Measurements from ENCODE around the gene IPPK. TPM values are rescaled to one million over a fixed set of nuclear protein-coding genes. Genes with fewer than 3 reads are reported as not detected.

Gene IPPK
- polyA plus RNA-seq (ENCODE audit: insufficient read length), result 6.5 TPM

- peak; percentile 99 for DNase-seq
These were observed at the start of gene IPPK for GRCh38 chr9:92669890-92670708. IPPK (minus strand) TSS chr9:92670131; CDS start chr9:92669988, 143 bp downstream.

DNA sequence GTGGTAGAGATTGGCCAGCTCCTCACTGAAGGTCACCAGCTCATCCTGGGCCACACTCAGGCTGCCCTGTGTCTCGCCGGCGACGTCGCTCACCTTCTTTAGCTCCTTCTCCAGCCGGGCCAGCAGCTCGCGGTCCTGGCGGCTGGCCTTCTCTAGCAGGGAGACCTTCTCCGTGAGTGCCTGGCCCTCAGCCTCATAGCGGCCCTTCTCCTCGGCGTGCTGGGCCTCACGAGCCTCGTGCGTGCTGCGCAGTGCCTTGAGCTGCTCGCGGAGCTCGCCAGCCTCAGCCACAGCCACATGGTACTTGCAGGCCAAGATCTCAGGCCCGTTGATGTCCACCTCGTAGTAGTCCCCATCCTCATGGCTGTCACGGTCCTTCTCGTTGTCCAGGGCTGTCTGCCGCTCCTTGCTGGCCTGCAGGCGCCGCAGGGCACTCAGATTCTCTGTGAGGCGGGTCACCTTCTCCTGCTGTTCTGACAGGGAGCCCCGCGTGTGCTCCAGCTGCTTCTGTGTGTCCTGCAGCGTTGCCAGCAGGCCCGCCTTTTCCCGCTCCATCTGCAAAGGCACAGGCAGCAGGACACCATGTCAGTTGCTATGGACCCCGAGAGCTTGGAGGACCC lies 49.2 kb upstream of the IPPK start:
- no peak for DNase-seq

DNA sequence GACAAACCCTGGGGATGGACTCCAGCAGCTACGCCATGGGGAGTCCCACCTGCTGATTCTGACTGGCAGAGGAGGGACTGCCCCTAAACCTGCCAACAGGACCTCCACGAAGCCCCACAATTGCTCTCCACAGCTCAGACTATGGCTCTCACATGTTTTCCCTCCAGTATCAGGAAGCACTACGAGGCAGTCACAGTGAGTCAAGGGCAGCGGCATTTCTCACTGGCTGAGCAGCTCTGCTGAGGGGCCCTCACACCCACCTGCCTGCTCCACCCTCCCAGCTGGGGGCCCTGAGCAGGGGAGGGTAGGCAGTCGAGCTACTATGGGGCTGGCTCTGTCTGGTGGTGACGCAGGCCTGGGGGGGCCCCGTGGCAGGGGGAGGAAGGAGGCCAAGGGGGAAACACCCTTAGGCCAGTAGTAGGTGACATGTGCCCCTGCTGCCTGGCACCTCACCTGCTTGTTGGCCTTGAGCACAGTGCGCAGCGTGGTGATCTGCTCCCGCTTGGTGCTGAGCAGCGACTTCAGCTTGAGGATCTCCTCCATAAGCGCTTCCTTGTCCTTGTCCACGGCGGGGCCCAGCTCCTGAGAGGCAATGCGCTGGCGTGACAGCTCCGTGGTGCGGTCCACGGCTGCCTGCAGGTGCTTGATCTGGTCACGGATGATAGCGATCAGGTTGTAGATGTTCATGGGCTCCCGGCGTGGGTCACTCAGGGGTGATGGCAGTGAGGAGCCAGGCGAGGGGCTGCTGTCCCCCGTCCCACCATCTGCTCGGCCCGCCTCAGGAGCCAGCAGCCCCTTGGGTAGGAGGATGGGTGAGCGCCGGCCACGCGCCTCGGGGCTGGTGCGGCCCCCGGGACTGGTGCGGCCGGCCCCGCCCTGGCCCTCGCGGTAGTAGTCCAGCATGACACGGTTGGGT lies 48.4 kb upstream of the IPPK start:
- DNase-seq, result no peak

- no peak for DNase-seq
These were observed 47.5 kb upstream of the IPPK start for GRCh38 chr9:92717201-92718085.

GRCh38 chr9:92716557-92716956 lies 46.6 kb upstream of the IPPK start:
- DNase-seq, result peak; percentile 32

- no peak for DNase-seq
These were observed 45.7 kb upstream of the IPPK start for GRCh38 chr9:92715488-92716231.

DNA sequence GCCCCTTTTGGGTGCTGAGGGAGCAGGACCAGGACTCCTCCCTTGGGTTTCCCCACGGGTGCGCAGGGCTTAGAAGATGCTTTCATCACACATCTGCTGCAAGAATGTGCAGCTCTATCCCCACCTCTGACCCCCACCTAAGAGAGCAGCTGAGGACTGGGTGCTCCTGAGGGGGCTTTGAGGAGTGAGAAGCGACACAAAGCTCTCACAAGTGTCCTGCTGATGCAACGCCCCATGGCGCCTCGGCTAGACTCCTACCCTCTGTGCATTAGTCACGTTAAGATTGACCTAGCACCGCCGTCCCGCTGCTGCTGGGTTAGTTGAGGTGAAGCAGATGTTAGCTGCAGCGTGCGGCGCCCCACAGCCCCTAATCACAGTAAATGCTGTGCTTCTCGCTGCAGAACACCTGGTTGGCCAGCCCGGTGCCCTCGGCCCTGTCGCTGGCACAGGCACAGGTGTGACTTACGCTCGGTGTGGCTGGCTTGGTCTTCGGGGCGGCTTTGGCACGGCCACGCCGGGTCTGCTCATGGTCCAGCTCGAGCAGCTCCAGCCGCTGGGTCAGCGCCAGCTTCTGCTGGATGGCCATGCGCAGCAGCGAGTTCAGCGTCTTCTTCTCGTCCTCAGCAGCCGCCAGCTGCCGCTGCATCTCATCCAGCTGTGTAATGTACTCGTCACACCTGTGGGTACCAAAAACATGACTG lies 45.0 kb upstream of the IPPK start:
- DNase-seq, result no peak

DNA sequence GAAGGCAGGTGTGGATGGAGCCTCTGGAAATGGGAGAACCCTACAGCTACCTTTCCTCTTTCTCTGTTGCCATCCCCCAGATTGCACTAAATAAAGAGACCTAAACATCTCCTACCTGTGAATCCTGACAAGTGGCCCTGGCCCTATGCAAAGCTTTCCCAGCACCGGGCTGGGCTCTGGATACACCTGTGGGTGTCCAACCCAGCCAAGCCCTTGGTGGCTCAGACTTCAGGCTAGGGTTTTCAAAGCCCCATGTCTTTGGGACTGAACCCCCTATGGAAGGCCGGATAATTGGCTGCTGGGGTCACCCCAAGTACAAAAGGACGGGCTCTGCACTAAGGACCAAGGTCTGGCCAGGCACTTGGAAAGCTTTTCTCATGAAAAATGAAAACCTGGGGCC lies 44.1 kb upstream of the IPPK start:
- no peak for DNase-seq

DNA sequence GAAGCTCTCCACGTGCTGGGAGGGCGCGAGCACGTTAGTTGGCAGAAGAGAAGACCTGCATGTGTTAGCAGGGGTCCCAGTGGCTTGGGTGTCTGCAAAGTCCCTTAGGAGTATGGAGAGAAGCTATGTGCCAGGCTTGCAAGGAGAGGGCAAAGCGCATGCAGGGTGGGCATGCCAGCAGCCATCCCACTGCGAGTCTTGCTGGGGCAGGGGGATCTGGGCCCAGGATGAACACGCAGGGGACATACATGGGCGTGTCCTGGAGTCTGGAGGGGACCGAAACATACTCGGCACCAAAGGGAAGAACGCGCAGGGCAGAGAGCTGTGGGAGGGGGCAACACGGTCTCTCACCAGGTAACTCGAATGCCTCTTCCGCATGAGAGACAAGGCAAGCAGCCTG lies 43.6 kb upstream of the IPPK start:
- no peak for DNase-seq

DNA sequence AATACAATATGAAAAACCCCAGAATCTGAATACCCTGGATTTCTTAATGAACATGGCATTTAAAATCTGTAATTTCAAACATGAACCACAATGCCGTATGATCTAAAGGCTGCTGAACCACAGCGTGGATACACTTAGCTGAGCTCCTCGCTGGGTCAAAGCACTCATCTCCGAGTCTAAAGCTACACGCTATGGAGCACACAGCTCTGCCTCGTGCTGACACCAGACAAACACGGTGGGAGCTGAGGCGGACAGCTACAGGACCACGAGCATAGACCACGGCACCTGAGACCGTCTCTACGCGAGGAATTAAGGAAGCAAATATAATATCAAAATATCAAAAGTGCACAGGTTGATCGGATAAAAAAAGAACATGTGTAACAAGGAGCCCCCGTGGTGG lies 42.8 kb upstream of the IPPK start:
- DNase-seq, result no peak

- no peak for DNase-seq
These were observed 41.9 kb upstream of the IPPK start for GRCh38 chr9:92711844-92712243.

- no peak for DNase-seq
These were observed 41.2 kb upstream of the IPPK start for GRCh38 chr9:92711146-92711545.

- DNase-seq, result no peak
These were observed 40.4 kb upstream of the IPPK start for GRCh38 chr9:92710368-92710767.

- no peak for DNase-seq
These were observed 40.0 kb upstream of the IPPK start for GRCh38 chr9:92709954-92710353.

GRCh38 chr9:92709240-92709639 lies 39.3 kb upstream of the IPPK start:
- no peak for DNase-seq

GRCh38 chr9:92707530-92707929 lies 37.6 kb upstream of the IPPK start:
- no peak for DNase-seq

- no peak for DNase-seq
These were observed 36.4 kb upstream of the IPPK start for GRCh38 chr9:92706218-92706940.

DNA sequence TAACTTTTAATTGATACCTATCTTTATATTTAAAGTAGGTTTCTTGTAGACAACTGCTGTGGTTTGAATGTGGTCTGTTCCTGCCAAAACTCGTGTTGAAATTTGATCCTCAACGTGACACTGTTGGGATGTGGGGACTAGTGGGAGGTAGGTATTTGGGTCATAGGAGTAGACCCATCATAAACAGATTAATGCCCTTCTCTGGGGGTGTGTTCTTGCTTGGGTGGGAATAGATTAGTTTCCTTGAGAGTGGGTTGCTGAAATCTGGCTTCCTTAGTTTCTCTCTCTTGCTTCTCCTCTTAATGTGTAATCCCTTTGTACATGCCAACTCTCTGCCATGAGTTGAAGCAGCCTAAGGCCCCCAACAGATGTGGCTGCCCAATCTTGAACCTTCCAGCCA lies 34.6 kb upstream of the IPPK start:
- DNase-seq, result no peak

DNA sequence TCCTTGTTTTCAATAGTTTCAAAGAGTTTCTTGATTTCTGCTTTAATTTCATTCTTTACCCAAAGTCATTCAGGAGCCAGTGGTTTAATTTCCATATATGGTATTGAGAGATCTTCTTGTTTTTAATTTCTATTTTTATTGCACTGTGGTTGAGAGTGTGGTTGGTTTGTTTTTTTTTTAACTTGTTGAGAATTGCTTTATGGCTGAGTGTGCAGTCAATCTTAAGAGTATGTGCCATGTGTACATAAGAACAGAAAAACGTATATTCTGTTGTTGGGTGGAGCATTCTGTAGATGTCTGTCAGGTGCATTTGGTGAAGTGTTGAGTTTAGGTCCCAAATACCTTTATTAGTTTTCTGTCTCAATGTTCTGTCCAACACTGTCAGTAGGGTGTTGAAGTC lies 26.7 kb upstream of the IPPK start:
- no peak for DNase-seq

GRCh38 chr9:92686954-92687353 lies 17.0 kb upstream of the IPPK start:
- no peak for DNase-seq

All from hindlimb muscle (tissue), 1 donor.